Measurements from ENCODE around the gene TPX2.

The TPX2 gene

DNA sequence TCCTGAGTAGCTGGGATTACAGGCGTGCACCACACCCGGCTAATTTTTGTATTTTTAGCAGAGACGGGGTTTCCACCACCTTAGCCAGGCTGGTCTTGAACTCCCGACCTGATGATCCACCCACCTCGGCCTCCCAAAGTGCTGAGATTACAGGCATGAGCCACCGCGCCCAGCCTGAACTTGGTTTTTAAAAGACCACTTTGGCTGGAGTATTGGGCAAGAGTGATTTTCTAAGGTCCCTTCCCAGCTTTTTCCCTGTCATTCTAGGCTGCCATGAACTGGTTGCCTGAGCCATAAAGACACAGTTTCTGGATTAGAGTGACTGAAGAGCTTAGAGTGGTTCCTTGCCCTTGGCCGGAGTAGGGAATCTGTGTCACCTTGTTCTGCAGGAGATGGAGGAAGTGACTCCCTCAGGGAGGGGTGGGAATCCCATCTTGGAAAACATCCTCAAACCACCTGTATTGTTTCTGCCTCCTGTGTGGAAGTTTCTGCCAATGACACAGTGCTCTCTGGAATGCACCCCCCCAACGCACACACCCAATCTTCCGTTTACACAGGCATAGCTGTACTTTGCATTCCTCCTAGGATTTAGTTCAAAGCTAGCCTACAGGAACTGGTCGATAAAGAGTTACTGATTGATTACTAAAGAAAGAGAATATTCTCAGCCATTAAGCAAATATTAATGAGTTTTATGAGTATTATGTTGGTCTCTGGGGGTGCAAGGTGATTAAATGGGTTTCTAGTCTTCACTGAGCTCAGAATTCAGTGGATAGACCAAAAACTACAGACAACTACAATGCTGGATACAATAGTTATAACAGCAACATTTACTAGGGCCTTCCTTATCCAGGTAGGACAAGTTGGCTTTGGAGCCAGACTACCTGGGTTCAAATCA, 34.6 kb upstream of the TPX2 start:
- no peak for DNase-seq (ENCODE audit: low spot score)
- Histone ChIP-seq H3K27ac (peak overlapping the region; percentile 52 to 54), H3K4me3 (peak overlapping the region; percentile 22)
- TF ChIP-seq, protein P1, sequence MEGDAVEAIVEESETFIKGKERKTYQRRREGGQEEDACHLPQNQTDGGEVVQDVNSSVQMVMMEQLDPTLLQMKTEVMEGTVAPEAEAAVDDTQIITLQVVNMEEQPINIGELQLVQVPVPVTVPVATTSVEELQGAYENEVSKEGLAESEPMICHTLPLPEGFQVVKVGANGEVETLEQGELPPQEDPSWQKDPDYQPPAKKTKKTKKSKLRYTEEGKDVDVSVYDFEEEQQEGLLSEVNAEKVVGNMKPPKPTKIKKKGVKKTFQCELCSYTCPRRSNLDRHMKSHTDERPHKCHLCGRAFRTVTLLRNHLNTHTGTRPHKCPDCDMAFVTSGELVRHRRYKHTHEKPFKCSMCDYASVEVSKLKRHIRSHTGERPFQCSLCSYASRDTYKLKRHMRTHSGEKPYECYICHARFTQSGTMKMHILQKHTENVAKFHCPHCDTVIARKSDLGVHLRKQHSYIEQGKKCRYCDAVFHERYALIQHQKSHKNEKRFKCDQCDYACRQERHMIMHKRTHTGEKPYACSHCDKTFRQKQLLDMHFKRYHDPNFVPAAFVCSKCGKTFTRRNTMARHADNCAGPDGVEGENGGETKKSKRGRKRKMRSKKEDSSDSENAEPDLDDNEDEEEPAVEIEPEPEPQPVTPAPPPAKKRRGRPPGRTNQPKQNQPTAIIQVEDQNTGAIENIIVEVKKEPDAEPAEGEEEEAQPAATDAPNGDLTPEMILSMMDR (IDR thresholded peaks at IDR 0.05) = no peak

DNA sequence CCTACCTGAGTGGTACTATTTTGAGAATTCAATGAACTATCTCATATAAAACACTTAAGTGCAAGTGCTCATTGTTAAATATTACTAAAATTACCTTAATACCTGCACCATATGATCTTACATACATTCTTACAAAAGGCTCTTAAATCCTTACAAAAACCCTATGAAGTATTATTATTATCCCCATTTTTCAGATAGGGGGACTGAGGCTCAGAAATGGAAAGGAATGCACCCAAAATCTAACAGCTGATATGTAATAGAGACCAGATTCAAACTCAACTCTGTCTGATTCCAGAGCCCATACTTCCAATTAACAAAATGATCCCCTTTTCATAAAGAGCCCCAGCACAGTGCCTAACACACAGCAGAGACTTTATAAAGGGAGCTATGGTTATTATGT, 33.9 kb upstream of the TPX2 start:
- TF ChIP-seq, protein P1 (IDR thresholded peaks at IDR 0.05) = no peak
- H3K4me3 ChIP-seq = no peak overlapping the region
- H3K27ac ChIP-seq = peak overlapping the region; percentile 7 to 54
- DNase-seq (ENCODE audit: low spot score) = no peak

DNA sequence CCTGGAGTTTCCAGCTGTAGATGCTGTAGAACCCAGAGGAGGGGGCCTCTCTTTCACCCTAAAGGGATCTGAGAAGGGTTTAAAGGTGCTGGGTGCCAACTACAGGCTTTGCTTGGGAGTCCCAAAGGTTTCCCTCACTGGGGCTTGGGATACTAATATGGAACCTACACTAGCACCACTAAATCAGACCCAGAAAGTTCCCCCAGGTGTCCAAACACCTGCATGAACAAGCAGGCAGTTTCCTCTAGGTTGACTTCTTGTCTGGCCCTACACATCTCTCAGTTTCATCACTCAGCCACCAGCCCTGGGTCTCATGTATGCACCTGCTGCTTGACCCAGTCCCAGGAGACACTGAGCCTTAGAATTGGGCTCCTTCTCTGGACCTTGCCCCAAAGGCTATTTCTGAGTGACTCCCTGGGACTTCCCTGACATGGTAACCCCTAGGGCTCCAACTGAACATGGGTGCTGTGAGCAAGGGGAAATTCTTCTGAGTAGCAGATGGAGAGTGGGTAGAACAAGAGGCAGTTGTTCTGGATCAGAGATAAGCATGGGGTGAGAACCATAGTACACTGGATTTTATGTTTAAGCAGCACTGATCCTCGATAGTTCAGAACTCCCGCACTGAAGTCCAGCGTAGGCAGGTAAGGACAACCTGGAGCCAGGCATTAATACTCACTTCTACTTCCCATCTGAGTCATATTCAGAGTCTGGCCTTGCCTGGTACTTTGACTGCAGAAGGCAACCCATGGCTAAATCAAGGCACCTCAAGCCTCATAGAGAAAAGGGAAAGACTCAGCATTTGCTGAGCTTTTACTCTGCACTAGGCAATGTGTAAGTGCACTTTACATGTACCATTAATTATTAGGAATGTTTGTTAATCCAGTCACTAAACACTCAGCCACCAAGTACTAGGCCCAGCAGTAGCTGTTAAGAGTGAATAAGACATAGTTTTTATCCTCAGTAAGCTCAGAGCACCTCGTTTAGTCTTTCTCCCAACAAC, 33.2 kb upstream of the TPX2 start:
- DNase-seq (ENCODE audit: low spot score) = no peak
- Histone ChIP-seq H3K4me3 (no peak overlapping the region), H3K27ac (peak overlapping the region; percentile 7 to 54)
- TF ChIP-seq, protein P1 (IDR thresholded peaks at IDR 0.05) = no peak

DNA sequence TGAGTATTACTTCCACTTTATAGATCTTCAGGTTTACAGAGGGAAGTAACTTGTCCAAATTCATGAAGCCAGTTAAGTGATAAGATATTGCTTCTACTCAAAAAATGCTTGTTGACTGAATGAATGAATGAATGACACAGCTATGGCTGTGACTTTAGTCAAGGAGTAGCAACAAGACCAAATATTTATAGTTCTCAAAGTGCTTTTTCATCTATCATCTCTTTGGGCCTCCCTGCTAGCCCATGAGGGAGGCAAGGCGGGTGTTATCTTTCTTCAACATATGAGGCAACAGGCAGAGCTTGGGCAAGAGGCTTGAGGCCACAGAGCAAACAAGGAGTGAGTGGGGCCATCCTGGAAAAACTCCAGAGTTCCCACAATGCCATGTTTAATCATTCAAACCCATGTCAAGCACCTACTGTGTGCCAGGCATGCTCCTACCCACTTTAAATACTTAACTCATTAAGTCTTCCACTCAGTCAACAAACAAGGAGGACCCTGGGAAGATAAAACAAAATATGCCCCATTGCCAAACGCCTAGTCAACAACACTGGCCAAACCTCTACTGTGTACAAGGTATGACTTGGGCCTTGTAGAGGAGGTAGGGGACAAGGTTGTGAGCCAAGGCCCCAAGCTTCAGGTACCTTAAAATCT, 32.4 kb upstream of the TPX2 start:
- DNase-seq (ENCODE audit: low spot score) = no peak
- TF ChIP-seq, protein P1 (IDR thresholded peaks at IDR 0.05) = no peak
- no peak overlapping the region for H3K4me3 ChIP-seq
- H3K27ac ChIP-seq = peak overlapping the region in 1 of 2 donors; percentile 54

DNA sequence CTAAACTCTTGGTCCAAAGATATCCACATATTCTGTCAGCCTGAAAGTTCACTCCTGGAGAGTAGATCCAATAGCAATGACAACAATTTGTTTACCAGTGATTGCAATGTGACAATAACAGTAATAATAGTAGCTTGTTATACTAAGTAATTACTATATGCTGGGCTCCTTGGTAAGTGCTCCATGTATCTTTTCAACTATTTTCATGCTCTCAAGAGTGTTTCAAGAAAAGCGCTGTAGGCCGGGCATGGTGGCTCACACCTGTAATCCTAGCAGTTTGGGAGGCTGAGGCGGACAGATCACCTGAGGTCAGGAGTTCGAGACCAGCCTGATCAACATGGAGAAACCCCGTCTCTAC, 31.9 kb upstream of the TPX2 start:
- TF ChIP-seq, protein P1 (IDR thresholded peaks at IDR 0.05) = no peak
- Histone ChIP-seq H3K4me3 (no peak overlapping the region), H3K27ac (peak overlapping the region in 1 of 2 donors; percentile 54)
- no peak for DNase-seq (ENCODE audit: low spot score)

DNA sequence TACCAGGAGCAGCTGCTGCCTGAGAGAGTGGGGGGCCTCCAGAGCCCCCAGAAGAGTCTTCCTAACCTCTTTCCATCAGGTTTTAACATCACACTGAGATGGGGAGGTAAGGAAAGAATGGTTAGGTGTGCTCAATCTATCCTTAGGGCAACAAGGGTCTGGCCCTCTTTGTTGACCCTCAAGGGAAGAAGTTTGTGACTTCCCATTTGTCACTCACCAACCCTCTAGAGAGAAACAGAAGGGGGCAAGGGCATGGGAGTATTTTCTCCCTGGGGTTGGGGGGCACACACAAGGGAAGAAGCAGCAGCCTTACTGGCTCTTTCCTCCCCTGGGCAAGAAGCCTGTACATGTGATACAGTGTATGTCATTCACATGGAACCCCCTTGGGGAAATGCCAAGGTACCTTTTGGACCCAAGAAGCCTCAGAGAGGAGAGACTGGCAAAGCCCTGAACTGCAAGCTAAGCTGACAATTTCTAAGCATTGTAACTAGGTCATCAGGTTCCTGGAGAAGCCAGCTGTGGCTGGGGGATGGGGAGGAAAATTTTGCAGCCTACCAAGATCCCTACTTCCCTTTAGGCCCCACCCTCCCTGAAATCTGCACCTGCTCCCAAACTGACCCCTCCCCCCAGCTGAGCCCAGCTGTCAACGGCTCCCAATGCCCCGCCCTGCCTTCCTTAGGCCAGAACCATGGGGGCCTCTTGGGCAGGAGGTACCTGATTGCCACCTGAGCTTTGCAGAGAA, 30.9 kb upstream of the TPX2 start:
- peak overlapping the region; percentile 53 to 83 for H3K27ac ChIP-seq
- no peak for DNase-seq (ENCODE audit: low spot score)
- TF ChIP-seq, protein P1 (IDR thresholded peaks at IDR 0.05) = no peak
- H3K4me3 ChIP-seq = no peak overlapping the region
